ENCODE data around the gene D2HGDH. TPM values are rescaled to one million over a fixed set of nuclear protein-coding genes. Genes with fewer than 3 reads are reported as not detected.

Gene D2HGDH
- total and polyA plus RNA-seq, 2 of the 13 experiments (the other 11 are each of a cell fraction or from before 2014, with no cell fraction given): 19.2 to 20.3 TPM

- TF ChIP-seq HMGXB4 (CRISPR knock-in tag; IDR thresholded peaks at IDR 0.05; ENCODE audit: borderline replicate concordance in 1 of 2, low read depth in 1 of 2) (peak; percentile 83 to 93; a peak in 3 of 4 replicates), RAD51 (IDR thresholded peaks at IDR 0.05; ENCODE audit: borderline replicate concordance) (no peak), ZNF24 (IDR thresholded peaks at IDR 0.05) (peak; percentile 97), ZC3H13 (CRISPR knock-in tag; IDR thresholded peaks at IDR 0.05) (peak; percentile 93; the same call in 1 of the 2 replicates), KDM4B (CRISPR knock-in tag; IDR thresholded peaks at IDR 0.05) (peak; percentile 51; the same call in 1 of the 2 replicates), ZNF430 (CRISPR knock-in tag; IDR thresholded peaks at IDR 0.05) (peak; percentile 96), FOSL1 (CRISPR knock-in tag; IDR thresholded peaks at IDR 0.05; ENCODE audit: borderline replicate concordance) (0 out of 2 replicates have a peak, but pooled peaks have one; percentile 29), TFE3 (CRISPR knock-in tag; IDR thresholded peaks at IDR 0.05) (peak; percentile 76; the same call in 1 of the 2 replicates), ZSCAN31 (CRISPR knock-in tag; IDR thresholded peaks at IDR 0.05; ENCODE audit: low read depth) (peak; percentile 97), ZNF558 (CRISPR knock-in tag; IDR thresholded peaks at IDR 0.05; ENCODE audit: borderline replicate concordance) (peak; percentile 37; the same call in 1 of the 2 replicates), MAF1 (CRISPR knock-in tag; IDR thresholded peaks at IDR 0.05; ENCODE audit: borderline replicate concordance) (peak; percentile 52), HIC2 (CRISPR knock-in tag; IDR thresholded peaks at IDR 0.05; ENCODE audit: low read depth) (peak; percentile 96), TBX3 (IDR thresholded peaks at IDR 0.05; ENCODE audit: borderline replicate concordance) (no peak; the same call in 1 of the 2 replicates), NR2F6 (IDR thresholded peaks at IDR 0.05) (peak; percentile 61; the same call in 1 of the 2 replicates), NR2F6 (CRISPR knock-in tag; IDR thresholded peaks at IDR 0.05) (peak; percentile 87), ZNF777 (CRISPR knock-in tag; IDR thresholded peaks at IDR 0.05) (peak; percentile 60), MAX (IDR thresholded peaks at IDR 0.05) (peak; percentile 91), SP2 (CRISPR knock-in tag; IDR thresholded peaks at IDR 0.05) (no peak), PLSCR1 (CRISPR knock-in tag; IDR thresholded peaks at IDR 0.05; ENCODE audit: borderline replicate concordance) (no peak; the same call in 1 of the 2 replicates), THAP11 (CRISPR knock-in tag; IDR thresholded peaks at IDR 0.05) (peak; percentile 78), ZBTB26 (CRISPR knock-in tag; IDR thresholded peaks at IDR 0.05; ENCODE audit: borderline replicate concordance) (peak; percentile 19; the same call in 1 of the 2 replicates), FOXM1 (CRISPR knock-in tag; IDR thresholded peaks at IDR 0.05) (0 out of 2 replicates have a peak, but pooled peaks have one; percentile 48), ZNF260 (CRISPR knock-in tag; IDR thresholded peaks at IDR 0.05; ENCODE audit: borderline replicate concordance, low read depth) (no peak)
Observed at GRCh38 chr2:241808721-241809382, 74.4 kb downstream of the D2HGDH start, which contains the start of gene NEU4 (continued).

Data from HepG2 (cell line).